LNCaP clone FGC (cell line): Measurements from ENCODE around the gene PLXNA2.

Experiments
- DNase-seq: peaks from one replicate; pipeline ENCODE4 v3.0.0-alpha.2; 2011; ENCODE audit warnings: low read depth
- H3K4me3 ChIP-seq: 2 replicates; pipeline ENCODE4 v1.5.1; 2011; ENCODE audit warnings: mild to moderate bottlenecking, low read depth, low read length, control low read depth
- TF ChIP-seq, protein P1 (sequence below): IDR thresholded peaks from 2 replicates; pipeline ENCODE4 v1.5.1; 2012; ENCODE audit warnings: mild to moderate bottlenecking; ENCODE audit not compliant: control insufficient read depth, insufficient read depth; ENCODE audit errors: extremely low read depth

The PLXNA2 gene

DNA sequence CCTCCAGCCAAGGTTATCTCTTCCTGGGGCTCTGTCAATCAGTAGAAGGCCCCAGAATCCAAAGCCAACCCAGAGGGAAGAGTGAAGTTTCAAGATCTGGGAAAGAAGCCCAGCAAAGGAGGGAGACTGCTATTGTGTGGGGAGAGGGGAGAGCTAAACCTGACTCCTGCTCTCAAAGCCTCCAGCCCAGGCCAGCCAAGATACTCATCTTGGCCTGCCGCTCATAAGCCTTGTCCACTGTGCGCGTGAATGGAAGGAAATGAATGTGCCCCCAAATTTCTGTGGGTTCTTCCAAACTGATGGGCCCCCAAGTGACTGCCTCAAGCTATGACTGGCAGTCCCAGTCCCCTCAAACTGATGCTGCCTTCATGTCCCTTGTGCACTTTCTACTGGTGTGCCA is 2.0 kb downstream of the PLXNA2 start:
- TF ChIP-seq, protein P1, sequence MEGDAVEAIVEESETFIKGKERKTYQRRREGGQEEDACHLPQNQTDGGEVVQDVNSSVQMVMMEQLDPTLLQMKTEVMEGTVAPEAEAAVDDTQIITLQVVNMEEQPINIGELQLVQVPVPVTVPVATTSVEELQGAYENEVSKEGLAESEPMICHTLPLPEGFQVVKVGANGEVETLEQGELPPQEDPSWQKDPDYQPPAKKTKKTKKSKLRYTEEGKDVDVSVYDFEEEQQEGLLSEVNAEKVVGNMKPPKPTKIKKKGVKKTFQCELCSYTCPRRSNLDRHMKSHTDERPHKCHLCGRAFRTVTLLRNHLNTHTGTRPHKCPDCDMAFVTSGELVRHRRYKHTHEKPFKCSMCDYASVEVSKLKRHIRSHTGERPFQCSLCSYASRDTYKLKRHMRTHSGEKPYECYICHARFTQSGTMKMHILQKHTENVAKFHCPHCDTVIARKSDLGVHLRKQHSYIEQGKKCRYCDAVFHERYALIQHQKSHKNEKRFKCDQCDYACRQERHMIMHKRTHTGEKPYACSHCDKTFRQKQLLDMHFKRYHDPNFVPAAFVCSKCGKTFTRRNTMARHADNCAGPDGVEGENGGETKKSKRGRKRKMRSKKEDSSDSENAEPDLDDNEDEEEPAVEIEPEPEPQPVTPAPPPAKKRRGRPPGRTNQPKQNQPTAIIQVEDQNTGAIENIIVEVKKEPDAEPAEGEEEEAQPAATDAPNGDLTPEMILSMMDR, result no peak
- H3K4me3 ChIP-seq, result no peak overlapping the region
- no peak for DNase-seq

DNA sequence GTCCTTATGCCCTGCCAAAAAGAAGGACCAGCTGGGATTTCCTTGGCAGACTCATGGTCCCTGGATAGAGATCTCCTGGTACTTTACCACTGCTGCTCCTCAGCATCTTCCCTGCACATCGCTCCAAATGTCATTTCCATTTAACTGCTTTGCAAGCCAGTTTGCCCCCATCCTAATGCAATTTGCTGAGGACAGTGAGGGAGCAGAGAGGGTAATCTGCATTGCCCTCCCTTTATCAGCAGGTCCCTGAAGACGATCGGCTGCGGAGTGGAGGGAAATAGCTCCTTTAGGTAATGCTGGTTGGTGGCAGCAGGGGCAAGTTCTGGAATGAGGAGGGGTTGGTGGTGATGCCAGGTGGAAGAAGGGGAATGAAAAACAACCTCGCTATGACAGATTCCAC is 2.7 kb downstream of the PLXNA2 start:
- TF ChIP-seq, protein P1, result no peak
- no peak overlapping the region for H3K4me3 ChIP-seq
- DNase-seq, result no peak

DNA sequence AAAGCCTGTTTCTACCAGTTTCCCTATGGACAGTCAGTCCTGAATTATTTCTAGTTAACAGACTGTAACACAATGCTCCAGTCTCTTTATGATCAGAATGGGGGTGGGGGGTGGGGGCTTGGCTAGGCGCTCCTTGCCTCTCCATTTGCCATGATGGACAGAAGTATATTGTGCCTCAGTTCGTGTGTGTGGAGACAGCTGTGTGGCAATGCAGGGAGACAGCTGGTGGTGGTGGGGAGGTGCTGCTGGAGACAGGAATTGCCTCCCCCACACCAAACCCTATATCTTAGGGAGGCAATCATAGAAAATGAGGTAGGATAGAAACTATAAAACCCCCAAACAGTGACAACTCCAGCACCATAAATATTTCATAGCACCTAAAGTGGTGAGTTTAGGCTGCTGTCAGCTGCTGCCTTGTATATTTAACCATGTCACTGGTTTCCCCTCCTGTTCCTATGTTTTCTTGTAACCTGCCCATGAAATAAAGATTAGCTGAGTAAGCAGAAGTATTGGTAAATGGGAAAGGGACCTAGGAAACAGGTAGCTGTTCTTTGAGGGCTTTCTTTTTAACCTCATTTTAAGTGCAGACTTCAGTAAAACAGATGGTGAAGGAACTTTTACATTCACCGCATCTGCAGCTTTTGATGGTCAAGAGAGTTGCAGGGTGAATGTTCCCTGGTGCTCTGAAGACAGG is 3.4 kb downstream of the PLXNA2 start:
- TF ChIP-seq, protein P1, result no peak
- H3K4me3 ChIP-seq, result no peak overlapping the region
- DNase-seq, result no peak

DNA sequence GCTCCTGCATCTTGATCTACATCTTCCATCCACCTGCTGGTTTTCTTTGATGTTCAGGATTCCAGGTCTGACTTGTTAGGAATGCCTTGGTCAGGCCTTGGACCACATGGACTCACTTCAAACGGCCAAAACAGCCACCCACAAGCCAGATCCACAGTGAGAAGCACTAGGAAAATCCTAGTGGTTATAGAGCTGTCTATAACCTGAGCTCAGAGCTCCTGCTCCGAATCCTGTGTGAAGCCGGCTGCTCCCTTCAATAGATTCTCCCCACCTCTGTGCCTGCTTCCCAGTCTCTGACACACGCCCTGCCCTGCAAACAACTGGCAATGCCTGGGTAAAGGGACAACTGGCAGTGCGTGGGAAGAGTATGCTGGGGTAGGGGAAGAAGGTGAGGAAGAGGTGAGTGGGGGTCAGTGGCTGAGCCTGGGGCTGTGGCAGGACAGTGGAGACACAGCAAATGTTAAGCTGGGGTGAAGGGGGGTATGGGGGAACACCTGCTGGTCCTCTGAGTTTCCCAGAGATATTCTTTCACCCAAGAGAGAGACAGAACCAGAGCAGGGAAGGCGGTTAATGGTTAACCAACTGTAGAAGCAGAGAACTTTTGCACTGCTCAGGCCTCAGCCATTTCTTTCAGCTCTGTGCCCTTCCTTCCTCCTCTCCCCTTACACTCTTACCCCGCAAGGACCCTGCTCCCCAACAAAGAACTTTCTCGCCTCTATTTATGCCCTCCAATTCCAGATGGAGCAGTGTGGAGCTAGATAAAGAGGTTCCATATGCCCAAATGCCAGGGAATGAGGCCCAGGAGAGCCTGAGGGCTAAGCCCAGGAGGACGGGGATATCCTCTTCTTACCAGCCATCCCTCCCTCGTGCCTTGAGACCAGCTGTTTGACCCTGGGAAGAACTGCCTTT is 4.5 kb downstream of the PLXNA2 start:
- no peak for DNase-seq
- TF ChIP-seq, protein P1, result no peak
- H3K4me3 ChIP-seq, result no peak overlapping the region

DNA sequence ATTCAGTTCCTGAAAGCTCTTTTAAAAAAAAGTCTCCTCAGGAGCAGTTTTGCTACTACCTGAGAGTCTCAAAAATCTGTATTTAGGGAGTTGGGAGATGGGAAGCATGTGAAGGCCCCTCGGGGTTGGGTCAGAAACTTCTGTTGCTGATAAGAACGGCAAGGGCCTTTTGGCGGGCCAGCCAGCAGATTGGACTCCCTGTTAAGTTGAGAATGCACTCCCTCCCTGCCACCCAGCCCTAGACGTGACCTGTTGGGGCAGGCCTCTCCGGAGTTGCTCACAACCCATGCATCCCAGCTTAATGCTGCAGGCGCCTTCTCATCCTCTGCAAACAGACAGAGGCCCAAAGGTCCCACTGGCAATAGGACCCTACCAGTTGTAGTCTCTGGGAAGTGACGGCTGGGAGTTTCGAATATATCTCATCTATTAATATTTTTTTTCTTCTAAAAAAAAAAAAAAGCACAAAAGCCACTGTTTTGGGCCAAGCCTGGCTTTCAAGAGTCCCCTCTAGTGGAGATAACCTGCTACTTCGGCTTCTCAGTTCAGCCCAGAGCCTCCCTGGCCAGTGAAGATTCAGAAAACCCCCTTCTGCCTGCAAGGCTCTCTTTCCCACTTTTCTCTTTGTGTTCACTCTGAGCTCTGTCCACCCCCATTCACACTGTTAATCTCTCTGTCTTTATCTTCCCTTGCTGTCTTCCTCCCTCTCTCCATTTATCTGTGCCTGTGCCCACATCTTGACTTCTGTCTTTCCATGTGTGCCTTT is 5.3 kb downstream of the PLXNA2 start:
- TF ChIP-seq, protein P1, result peak; percentile 58
- DNase-seq, result no peak
- no peak overlapping the region for H3K4me3 ChIP-seq

DNA sequence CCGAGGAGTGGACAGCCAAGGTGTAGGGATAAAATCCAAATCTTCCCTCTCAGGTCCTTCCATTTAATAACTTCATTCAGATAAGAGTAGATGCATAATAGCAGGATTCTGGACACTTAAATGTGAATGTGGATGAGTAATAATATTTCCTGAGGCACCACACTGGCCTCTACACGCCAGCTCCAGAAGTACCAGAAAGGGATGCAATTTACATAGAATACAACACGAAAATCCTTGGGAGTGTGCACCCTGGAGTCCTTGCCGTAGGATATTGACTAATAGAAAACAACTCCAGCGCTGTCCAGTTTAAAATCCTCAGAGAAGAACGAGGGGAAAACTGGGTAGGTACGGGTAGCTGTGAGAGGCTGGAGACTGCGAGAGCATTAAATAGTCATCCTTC is 6.9 kb downstream of the PLXNA2 start:
- no peak overlapping the region for H3K4me3 ChIP-seq
- no peak for DNase-seq
- TF ChIP-seq, protein P1, result no peak
